GM10266 (cell line): ENCODE measurements around the gene KMT5C.

ENCODE experiments used
- DNase-seq: peaks from one replicate; pipeline ENCODE4 v3.0.0; 2012; ENCODE audit errors: extremely low spot score
- TF ChIP-seq, protein P1 (sequence below): IDR thresholded peaks from 2 replicates; pipeline ENCODE4 v1.5.1; 2012; ENCODE audit warnings: mild to moderate bottlenecking, low read depth; ENCODE audit not compliant: control insufficient read depth, insufficient read depth; ENCODE audit errors: missing control alignments

The KMT5C gene

GRCh38 chr19:55391191-55391670, 51.6 kb downstream of the KMT5C start:
- TF ChIP-seq, protein P1, sequence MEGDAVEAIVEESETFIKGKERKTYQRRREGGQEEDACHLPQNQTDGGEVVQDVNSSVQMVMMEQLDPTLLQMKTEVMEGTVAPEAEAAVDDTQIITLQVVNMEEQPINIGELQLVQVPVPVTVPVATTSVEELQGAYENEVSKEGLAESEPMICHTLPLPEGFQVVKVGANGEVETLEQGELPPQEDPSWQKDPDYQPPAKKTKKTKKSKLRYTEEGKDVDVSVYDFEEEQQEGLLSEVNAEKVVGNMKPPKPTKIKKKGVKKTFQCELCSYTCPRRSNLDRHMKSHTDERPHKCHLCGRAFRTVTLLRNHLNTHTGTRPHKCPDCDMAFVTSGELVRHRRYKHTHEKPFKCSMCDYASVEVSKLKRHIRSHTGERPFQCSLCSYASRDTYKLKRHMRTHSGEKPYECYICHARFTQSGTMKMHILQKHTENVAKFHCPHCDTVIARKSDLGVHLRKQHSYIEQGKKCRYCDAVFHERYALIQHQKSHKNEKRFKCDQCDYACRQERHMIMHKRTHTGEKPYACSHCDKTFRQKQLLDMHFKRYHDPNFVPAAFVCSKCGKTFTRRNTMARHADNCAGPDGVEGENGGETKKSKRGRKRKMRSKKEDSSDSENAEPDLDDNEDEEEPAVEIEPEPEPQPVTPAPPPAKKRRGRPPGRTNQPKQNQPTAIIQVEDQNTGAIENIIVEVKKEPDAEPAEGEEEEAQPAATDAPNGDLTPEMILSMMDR: no peak
- DNase-seq: no peak

DNA sequence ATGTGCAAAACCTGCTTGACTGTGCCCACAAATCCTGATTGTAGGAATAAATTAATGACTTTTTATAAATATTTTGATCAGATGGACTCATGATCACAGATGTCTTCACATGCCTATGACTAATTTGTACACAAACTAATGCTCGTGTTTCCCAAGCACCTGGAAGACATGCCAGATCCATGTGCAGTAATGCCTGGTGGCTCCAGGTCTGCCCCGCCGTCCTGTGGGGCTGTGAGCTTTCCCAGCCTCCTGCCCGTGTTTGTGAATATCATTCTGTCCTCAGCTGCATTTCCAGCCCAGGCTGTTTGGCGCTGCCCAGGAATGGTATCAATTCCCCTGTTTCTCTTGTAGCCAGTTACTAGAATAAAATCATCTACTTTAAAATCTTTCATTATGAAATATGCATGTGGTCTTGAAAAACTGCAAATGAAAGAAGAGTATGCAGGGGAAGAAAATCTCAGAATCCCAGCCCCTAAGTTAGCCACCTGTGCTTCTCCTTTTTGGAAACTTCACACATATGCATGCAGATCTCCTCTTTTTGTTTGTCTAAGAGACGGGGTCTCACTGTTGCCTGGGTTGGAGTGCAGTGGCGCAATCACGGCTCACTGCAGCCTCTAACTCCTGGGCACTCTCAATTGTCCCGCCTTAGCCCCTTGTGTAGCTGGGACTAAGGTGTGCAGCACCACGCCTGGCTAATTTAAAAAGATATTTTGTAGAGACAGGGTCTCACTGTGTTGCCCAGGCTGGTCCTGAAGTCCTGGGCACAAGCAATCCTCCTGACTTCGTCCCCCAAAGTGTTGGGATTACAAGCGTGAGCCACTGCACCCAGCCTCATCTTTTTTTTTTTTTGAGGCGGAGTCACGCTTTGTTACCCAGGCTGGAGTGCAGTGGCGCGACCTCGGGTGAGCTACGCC, 52.3 kb downstream of the KMT5C start:
- no peak for DNase-seq
- TF ChIP-seq, protein P1: no peak

DNA sequence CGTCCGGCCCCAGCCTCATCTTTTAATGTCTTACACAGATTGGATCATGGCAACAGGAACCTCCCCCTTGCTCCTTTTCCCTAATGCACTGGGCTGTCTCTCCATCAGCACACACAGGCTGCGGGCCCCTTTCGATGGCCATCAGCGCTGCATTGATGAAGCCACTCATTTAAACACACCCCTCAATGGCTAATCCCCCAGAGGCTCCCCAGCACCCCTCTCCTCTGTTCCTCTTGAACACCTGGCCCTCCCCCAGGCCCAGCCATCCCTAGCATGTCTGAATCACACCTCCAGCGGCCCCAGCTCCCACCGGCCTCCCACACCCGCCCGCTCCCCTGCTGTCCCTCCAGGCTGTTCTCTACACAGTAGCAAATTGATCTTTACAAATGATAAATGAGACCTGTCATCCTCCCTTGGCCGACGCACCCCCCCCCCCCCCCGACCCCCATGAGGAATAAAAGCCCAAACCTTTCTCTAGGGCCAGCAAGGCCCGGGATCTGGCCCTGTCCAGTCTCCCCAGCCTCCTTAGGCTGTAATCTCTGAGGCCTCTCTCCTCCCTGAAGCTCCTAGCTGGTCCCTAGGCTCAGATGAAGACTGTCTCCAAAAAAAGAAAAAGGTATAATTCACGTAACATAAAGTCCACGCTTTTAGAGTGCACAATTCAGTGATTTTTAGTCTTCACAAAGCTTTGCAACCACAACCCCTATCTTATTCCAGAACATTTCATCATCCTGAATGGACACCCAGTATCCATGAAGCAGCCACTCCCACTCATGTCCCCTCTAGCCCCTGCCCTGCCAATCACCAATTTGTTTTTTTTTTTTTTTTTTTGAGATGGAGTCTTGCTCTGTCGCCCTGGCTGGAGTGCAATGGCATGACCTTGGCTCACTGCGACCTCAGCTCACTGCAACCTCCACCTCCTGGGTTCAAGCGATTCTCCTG, 53.4 kb downstream of the KMT5C start:
- TF ChIP-seq, protein P1: no peak
- no peak for DNase-seq
